ENCODE results near the gene LPP.
"Not testable (repeated sequence)": the region's sequence is repeated elsewhere in the genome, so short reads cannot be mapped to it uniquely, and the experiment has no call there.

LPP gene

GRCh38 chr3:188407158-188407880 is 253.4 kb downstream of the LPP start:
- Histone ChIP-seq H3K4me3 (ENCODE audit: insufficient read depth, low read depth, low read length, poor library complexity, severe bottlenecking) (no peak overlapping the region), H3K9me3 (ENCODE audit: control insufficient read depth, low read length) (no peaks in the 10 kb centered on the region), H3K36me3 (ENCODE audit: control insufficient read depth, insufficient read depth, low read length) (peaks cover 8% of the 10 kb centered on the region), H3K27me3 (replicated peaks; ENCODE audit: control insufficient read depth, insufficient read depth, low read length, poor library complexity, severe bottlenecking) (no peaks in the 10 kb centered on the region), H3K4me1 (ENCODE audit: control insufficient read depth, insufficient read depth, low read length, poor library complexity, severe bottlenecking) (no peaks in the 10 kb centered on the region), H3K27ac (ENCODE audit: insufficient read depth, low read length, poor library complexity, severe bottlenecking) (no peak overlapping the region)
- no peak for DNase-seq

GRCh38 chr3:188408831-188409230 is 254.9 kb downstream of the LPP start:
- no peaks in the 10 kb centered on the region for H3K9me3 ChIP-seq (ENCODE audit: control insufficient read depth, low read length)
- no peaks in the 10 kb centered on the region for H3K4me1 ChIP-seq (ENCODE audit: control insufficient read depth, insufficient read depth, low read length, poor library complexity, severe bottlenecking)
- no peaks in the 10 kb centered on the region for H3K27me3 ChIP-seq (replicated peaks; ENCODE audit: control insufficient read depth, insufficient read depth, low read length, poor library complexity, severe bottlenecking)
- peaks cover 8% of the 10 kb centered on the region for H3K36me3 ChIP-seq (ENCODE audit: control insufficient read depth, insufficient read depth, low read length)
- H3K4me3 ChIP-seq (ENCODE audit: insufficient read depth, low read depth, low read length, poor library complexity, severe bottlenecking), result no peak overlapping the region
- DNase-seq, result no peak
- H3K27ac ChIP-seq (ENCODE audit: insufficient read depth, low read length, poor library complexity, severe bottlenecking), result no peak overlapping the region

DNA sequence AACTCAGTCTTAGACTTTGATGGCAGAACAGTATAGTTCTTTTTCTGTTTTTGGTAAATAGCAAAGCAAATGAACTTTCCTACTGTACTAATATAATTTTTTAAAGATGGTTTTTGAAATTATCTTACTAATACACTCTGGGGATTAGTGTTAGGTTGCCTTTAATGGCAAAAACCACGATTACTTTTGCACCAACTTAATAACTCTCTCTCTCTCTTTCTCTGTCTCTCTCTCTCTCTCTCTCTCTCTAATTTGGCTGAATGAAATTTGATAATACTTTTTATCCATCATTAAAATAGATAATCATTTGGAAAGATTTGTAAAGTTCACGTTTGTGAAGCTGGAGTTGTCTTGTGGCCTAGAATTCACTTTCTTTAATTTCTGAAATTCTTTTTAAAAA is 257.8 kb downstream of the LPP start:
- no peaks in the 10 kb centered on the region for H3K9me3 ChIP-seq (ENCODE audit: control insufficient read depth, low read length)
- DNase-seq, result no peak

DNA sequence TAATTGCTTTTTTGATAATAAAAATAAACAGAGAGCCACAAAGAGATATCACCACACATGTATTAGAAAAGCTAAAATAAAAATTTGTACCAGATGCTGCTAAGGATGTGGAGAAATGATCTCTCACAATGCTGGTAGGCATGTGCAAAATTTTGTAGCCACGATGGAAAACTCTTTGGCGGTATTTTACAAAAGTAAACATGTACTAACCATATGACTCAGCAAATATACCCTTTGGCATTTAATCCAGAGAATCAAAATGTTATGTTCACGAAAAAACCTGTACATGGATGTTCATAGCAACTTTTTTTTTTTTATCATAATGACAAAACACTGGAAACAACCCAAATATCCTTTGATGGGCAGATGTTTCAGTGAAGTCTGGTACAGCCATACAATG is 261.2 kb downstream of the LPP start:
- no peaks in the 10 kb centered on the region for H3K4me1 ChIP-seq (ENCODE audit: control insufficient read depth, insufficient read depth, low read length, poor library complexity, severe bottlenecking)
- no peaks in the 10 kb centered on the region for H3K36me3 ChIP-seq (ENCODE audit: control insufficient read depth, insufficient read depth, low read length)
- H3K27ac ChIP-seq (ENCODE audit: insufficient read depth, low read length, poor library complexity, severe bottlenecking), result no peak overlapping the region
- H3K9me3 ChIP-seq (ENCODE audit: control insufficient read depth, low read length), result no peaks in the 10 kb centered on the region
- H3K27me3 ChIP-seq (replicated peaks; ENCODE audit: control insufficient read depth, insufficient read depth, low read length, poor library complexity, severe bottlenecking), result no peaks in the 10 kb centered on the region
- no peak overlapping the region for H3K4me3 ChIP-seq (ENCODE audit: insufficient read depth, low read depth, low read length, poor library complexity, severe bottlenecking)
- no peak for DNase-seq

More for the DNA sequence above, 257.8 kb downstream of the LPP start:
- H3K36me3 ChIP-seq (ENCODE audit: control insufficient read depth, insufficient read depth, low read length), result peaks cover 3% of the 10 kb centered on the region
- no peak overlapping the region for H3K4me3 ChIP-seq (ENCODE audit: insufficient read depth, low read depth, low read length, poor library complexity, severe bottlenecking)
- H3K27me3 ChIP-seq (replicated peaks; ENCODE audit: control insufficient read depth, insufficient read depth, low read length, poor library complexity, severe bottlenecking), result no peaks in the 10 kb centered on the region
- H3K27ac ChIP-seq (ENCODE audit: insufficient read depth, low read length, poor library complexity, severe bottlenecking), result no peak overlapping the region
- H3K4me1 ChIP-seq (ENCODE audit: control insufficient read depth, insufficient read depth, low read length, poor library complexity, severe bottlenecking), result no peaks in the 10 kb centered on the region

DNA sequence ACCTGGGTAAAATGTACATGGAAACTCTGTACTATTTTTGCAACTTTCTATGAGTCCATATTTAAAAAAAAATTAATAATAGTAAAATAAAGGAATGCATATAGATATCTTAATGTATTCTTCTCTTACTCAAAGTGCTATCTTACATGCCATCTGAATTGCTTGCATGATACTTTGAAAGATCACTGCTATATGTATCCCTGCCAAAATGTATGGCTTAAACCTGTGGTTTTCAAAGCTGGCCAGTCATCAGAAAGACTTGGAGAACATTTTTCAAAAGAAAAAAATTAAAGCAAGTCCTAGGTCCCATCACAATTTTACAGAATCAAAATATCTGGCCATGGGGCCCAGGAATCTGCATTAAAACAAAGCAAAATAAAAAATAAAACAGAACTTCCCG is 262.1 kb downstream of the LPP start:
- Histone ChIP-seq H3K36me3 (ENCODE audit: control insufficient read depth, insufficient read depth, low read length) (no peaks in the 10 kb centered on the region), H3K27me3 (replicated peaks; ENCODE audit: control insufficient read depth, insufficient read depth, low read length, poor library complexity, severe bottlenecking) (no peaks in the 10 kb centered on the region), H3K4me1 (ENCODE audit: control insufficient read depth, insufficient read depth, low read length, poor library complexity, severe bottlenecking) (no peaks in the 10 kb centered on the region), H3K27ac (ENCODE audit: insufficient read depth, low read length, poor library complexity, severe bottlenecking) (no peak overlapping the region), H3K4me3 (ENCODE audit: insufficient read depth, low read depth, low read length, poor library complexity, severe bottlenecking) (no peak overlapping the region), H3K9me3 (ENCODE audit: control insufficient read depth, low read length) (no peaks in the 10 kb centered on the region)
- DNase-seq, result no peak

- no peaks in the 10 kb centered on the region for H3K27me3 ChIP-seq (replicated peaks; ENCODE audit: control insufficient read depth, insufficient read depth, low read length, poor library complexity, severe bottlenecking)
- H3K4me3 ChIP-seq (ENCODE audit: insufficient read depth, low read depth, low read length, poor library complexity, severe bottlenecking), result no peak overlapping the region
- no peak for DNase-seq
- no peaks in the 10 kb centered on the region for H3K9me3 ChIP-seq (ENCODE audit: control insufficient read depth, low read length)
- no peak overlapping the region for H3K27ac ChIP-seq (ENCODE audit: insufficient read depth, low read length, poor library complexity, severe bottlenecking)
- H3K4me1 ChIP-seq (ENCODE audit: control insufficient read depth, insufficient read depth, low read length, poor library complexity, severe bottlenecking), result no peaks in the 10 kb centered on the region
- no peaks in the 10 kb centered on the region for H3K36me3 ChIP-seq (ENCODE audit: control insufficient read depth, insufficient read depth, low read length)
Measured at GRCh38 chr3:188417271-188417696, 263.3 kb downstream of the LPP start.

GRCh38 chr3:188417766-188418165 is 263.8 kb downstream of the LPP start:
- no peak overlapping the region for H3K4me3 ChIP-seq (ENCODE audit: insufficient read depth, low read depth, low read length, poor library complexity, severe bottlenecking)
- DNase-seq, result no peak
- H3K27ac ChIP-seq (ENCODE audit: insufficient read depth, low read length, poor library complexity, severe bottlenecking), result no peak overlapping the region
- no peaks in the 10 kb centered on the region for H3K4me1 ChIP-seq (ENCODE audit: control insufficient read depth, insufficient read depth, low read length, poor library complexity, severe bottlenecking)
- H3K36me3 ChIP-seq (ENCODE audit: control insufficient read depth, insufficient read depth, low read length), result no peaks in the 10 kb centered on the region
- no peaks in the 10 kb centered on the region for H3K9me3 ChIP-seq (ENCODE audit: control insufficient read depth, low read length)
- H3K27me3 ChIP-seq (replicated peaks; ENCODE audit: control insufficient read depth, insufficient read depth, low read length, poor library complexity, severe bottlenecking), result no peaks in the 10 kb centered on the region

DNA sequence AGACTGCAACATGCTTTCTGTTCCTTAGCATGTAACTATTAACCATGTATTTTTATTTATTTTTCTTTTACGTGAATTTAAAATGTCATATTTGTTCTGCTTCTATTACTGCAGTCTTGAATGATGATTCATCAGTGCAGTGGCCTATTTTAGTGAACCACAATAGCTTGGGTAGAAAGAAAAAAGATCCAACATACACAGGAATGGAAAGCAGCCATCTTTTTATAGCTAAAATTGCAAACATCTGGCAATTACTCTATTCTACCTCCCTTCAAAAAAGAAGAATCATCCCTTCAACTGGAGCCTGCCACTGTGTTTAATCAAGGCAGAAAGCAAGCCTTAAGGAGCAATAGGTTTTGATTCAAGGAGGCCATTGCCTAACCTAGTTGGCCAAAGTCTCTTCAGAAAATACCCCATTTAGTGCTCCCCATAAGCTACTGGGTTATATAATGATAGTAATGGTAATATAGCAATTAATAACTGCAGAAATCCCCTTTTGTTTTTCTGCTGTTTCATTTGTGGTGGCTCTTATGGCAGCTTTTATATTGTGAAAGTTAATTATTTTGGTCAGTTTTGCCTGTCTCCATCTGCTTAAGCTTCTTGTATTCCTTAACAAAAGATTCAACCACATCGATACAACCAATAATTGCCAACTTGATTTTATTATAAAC is 267.3 kb downstream of the LPP start:
- Histone ChIP-seq H3K27me3 (replicated peaks; ENCODE audit: control insufficient read depth, insufficient read depth, low read length, poor library complexity, severe bottlenecking) (no peaks in the 10 kb centered on the region), H3K4me3 (ENCODE audit: insufficient read depth, low read depth, low read length, poor library complexity, severe bottlenecking) (no peak overlapping the region), H3K4me1 (ENCODE audit: control insufficient read depth, insufficient read depth, low read length, poor library complexity, severe bottlenecking) (no peaks in the 10 kb centered on the region), H3K9me3 (ENCODE audit: control insufficient read depth, low read length) (no peaks in the 10 kb centered on the region), H3K36me3 (ENCODE audit: control insufficient read depth, insufficient read depth, low read length) (no peaks in the 10 kb centered on the region), H3K27ac (ENCODE audit: insufficient read depth, low read length, poor library complexity, severe bottlenecking) (no peak overlapping the region)
- no peak for DNase-seq

DNA sequence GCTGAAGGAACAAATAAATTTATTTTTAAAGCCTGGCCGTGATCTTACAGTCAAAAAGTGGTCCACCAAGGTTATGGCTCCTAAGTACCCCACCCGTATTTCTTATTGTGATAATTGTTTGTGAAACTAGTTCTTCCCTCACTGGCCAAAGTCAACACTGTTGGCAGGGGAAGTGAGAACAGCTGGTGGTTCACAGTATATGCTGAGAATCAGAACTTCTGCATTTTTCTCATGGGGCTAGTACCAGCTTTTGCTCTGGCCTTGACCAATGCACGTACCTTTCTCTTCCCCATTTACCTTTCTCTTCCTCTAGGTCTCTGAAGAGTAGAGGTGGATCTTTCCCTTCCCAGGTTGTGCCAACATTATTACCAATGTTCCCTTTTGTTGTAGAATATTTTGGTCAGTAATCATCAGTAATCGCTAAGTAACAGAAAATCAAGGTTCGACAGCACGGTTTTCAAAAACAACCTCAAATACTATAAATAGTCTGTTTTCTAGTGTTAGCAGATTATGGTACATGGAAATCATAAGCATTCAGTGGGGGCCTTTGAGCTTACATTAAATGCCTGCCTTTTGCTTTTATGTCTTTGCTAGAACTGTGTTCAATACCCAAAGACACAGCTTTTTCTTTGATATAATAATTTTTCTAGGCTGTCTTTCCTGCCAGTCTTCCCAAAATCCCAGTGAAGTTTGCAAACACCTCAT is 268.0 kb downstream of the LPP start:
- no peaks in the 10 kb centered on the region for H3K4me1 ChIP-seq (ENCODE audit: control insufficient read depth, insufficient read depth, low read length, poor library complexity, severe bottlenecking)
- H3K9me3 ChIP-seq (ENCODE audit: control insufficient read depth, low read length), result no peaks in the 10 kb centered on the region
- DNase-seq, result no peak
- H3K27me3 ChIP-seq (replicated peaks; ENCODE audit: control insufficient read depth, insufficient read depth, low read length, poor library complexity, severe bottlenecking), result no peaks in the 10 kb centered on the region
- H3K36me3 ChIP-seq (ENCODE audit: control insufficient read depth, insufficient read depth, low read length), result no peaks in the 10 kb centered on the region
- no peak overlapping the region for H3K27ac ChIP-seq (ENCODE audit: insufficient read depth, low read length, poor library complexity, severe bottlenecking)
- H3K4me3 ChIP-seq (ENCODE audit: insufficient read depth, low read depth, low read length, poor library complexity, severe bottlenecking), result no peak overlapping the region

- H3K36me3 ChIP-seq (ENCODE audit: control insufficient read depth, insufficient read depth, low read length); H3K4me1 ChIP-seq (ENCODE audit: control insufficient read depth, insufficient read depth, low read length, poor library complexity, severe bottlenecking); H3K27me3 ChIP-seq (replicated peaks; ENCODE audit: control insufficient read depth, insufficient read depth, low read length, poor library complexity, severe bottlenecking); DNase-seq; H3K4me3 ChIP-seq (ENCODE audit: insufficient read depth, low read depth, low read length, poor library complexity, severe bottlenecking); H3K9me3 ChIP-seq (ENCODE audit: control insufficient read depth, low read length); H3K27ac ChIP-seq (ENCODE audit: insufficient read depth, low read length, poor library complexity, severe bottlenecking): not testable (repeated sequence)
Measured at GRCh38 chr3:188427981-188428380, 274.0 kb downstream of the LPP start.
